Measurements from ENCODE around the gene MAD1L1. TPM values are rescaled to one million over a fixed set of nuclear protein-coding genes. Genes with fewer than 3 reads are reported as not detected.

The MAD1L1 gene
- total RNA-seq, 1 experiment from 2014 or later: 46.7 TPM

- BruUV-seq (replicated peaks): no TSS peak
- intact Hi-C loops (cut with micrococcal nuclease; ENCODE audit: unreplicated experiment): no loop called here
- Histone ChIP-seq H3K4me1 (ENCODE audit: insufficient read depth, low read length, poor library complexity, severe bottlenecking) (no peaks in the 10 kb centered on the region), H3K4me3 (ENCODE audit: low read depth, low read length, poor library complexity, severe bottlenecking) (no peak overlapping the region), H3K27me3 (replicated peaks; ENCODE audit: insufficient read depth, low read depth, low read length, poor library complexity) (no peaks in the 10 kb centered on the region), H3K27ac (ENCODE audit: low read depth, low read length, poor library complexity, severe bottlenecking) (no peak overlapping the region), H3K36me3 (ENCODE audit: insufficient read depth, low read length, poor library complexity, severe bottlenecking) (no peaks in the 10 kb centered on the region), H3K9me3 (ENCODE audit: low read depth, low read length, poor library complexity, severe bottlenecking) (no peaks in the 10 kb centered on the region)
- POLR2A ChIA-PET (ENCODE audit: low non-redundant PET): no interaction called here
- no peak for DNase-seq (ENCODE audit: low spot score)
- CTCF ChIA-PET: no interaction called here
- TF ChIP-seq EZH2 (IDR thresholded peaks at IDR 0.05; ENCODE audit: borderline replicate concordance, low read depth, low read length, poor library complexity, severe bottlenecking): no peak
- TF ChIP-seq CTCF (conservative IDR thresholded peaks at IDR 0.05; ENCODE audit: low read depth, low read length): no peak
Measured at GRCh38 chr7:1889091-1889490, 343.7 kb downstream of the MAD1L1 start.

GRCh38 chr7:1888425-1888824 is 344.3 kb downstream of the MAD1L1 start:
- DNase-seq (ENCODE audit: low spot score): no peak
- intact Hi-C loops (cut with micrococcal nuclease; ENCODE audit: unreplicated experiment): no loop called here
- ChIA-PET CTCF (no interaction called here), POLR2A (ENCODE audit: low non-redundant PET) (no interaction called here)
- Histone ChIP-seq H3K36me3 (ENCODE audit: insufficient read depth, low read length, poor library complexity, severe bottlenecking) (no peaks in the 10 kb centered on the region), H3K4me3 (ENCODE audit: low read depth, low read length, poor library complexity, severe bottlenecking) (no peak overlapping the region), H3K4me1 (ENCODE audit: insufficient read depth, low read length, poor library complexity, severe bottlenecking) (no peaks in the 10 kb centered on the region), H3K9me3 (ENCODE audit: low read depth, low read length, poor library complexity, severe bottlenecking) (no peaks in the 10 kb centered on the region), H3K27me3 (replicated peaks; ENCODE audit: insufficient read depth, low read depth, low read length, poor library complexity) (no peaks in the 10 kb centered on the region), H3K27ac (ENCODE audit: low read depth, low read length, poor library complexity, severe bottlenecking) (no peak overlapping the region)
- BruUV-seq (replicated peaks): no TSS peak
- TF ChIP-seq CTCF (conservative IDR thresholded peaks at IDR 0.05; ENCODE audit: low read depth, low read length): no peak
- no peak for TF ChIP-seq EZH2 (IDR thresholded peaks at IDR 0.05; ENCODE audit: borderline replicate concordance, low read depth, low read length, poor library complexity, severe bottlenecking)

- CTCF ChIA-PET: no interaction called here
- POLR2A ChIA-PET (ENCODE audit: low non-redundant PET): no interaction called here
- Histone ChIP-seq H3K4me3 (ENCODE audit: low read depth, low read length, poor library complexity, severe bottlenecking) (no peak overlapping the region), H3K27me3 (replicated peaks; ENCODE audit: insufficient read depth, low read depth, low read length, poor library complexity) (no peaks in the 10 kb centered on the region), H3K9me3 (ENCODE audit: low read depth, low read length, poor library complexity, severe bottlenecking) (no peaks in the 10 kb centered on the region), H3K4me1 (ENCODE audit: insufficient read depth, low read length, poor library complexity, severe bottlenecking) (no peaks in the 10 kb centered on the region), H3K36me3 (ENCODE audit: insufficient read depth, low read length, poor library complexity, severe bottlenecking) (no peaks in the 10 kb centered on the region), H3K27ac (ENCODE audit: low read depth, low read length, poor library complexity, severe bottlenecking) (no peak overlapping the region)
- no TSS peak for BruUV-seq (replicated peaks)
- DNase-seq (ENCODE audit: low spot score): no peak
- intact Hi-C loops (cut with micrococcal nuclease; ENCODE audit: unreplicated experiment): no loop called here
- TF ChIP-seq CTCF (conservative IDR thresholded peaks at IDR 0.05; ENCODE audit: low read depth, low read length) (no peak), EZH2 (IDR thresholded peaks at IDR 0.05; ENCODE audit: borderline replicate concordance, low read depth, low read length, poor library complexity, severe bottlenecking) (no peak)
Measured at GRCh38 chr7:1887251-1887650, 345.5 kb downstream of the MAD1L1 start.
